Spleen (tissue), 11 donors: ENCODE measurements around the gene CFAP20DC. TPM values are rescaled to one million over a fixed set of nuclear protein-coding genes. Genes with fewer than 3 reads are reported as not detected.

ENCODE experiments used
- DNase-seq: peaks from one replicate; pipeline ENCODE4 v3.0.0-alpha.2; 2020
- H3K27ac ChIP-seq, 8 donors: fragments of 200-600 bp; sonication (generic) in 7 of 8; 1 replicate in 4 of 8; 2 replicates in 4 of 8; pipeline versions ENCODE4 v1.5.0 to v1.8.0; 2016 to 2021; ENCODE audit warnings: inconsistent platforms in 4 of 8, mild to moderate bottlenecking in 4 of 8, moderate library complexity in 1 of 8
- H3K27me3 ChIP-seq, 7 donors: fragments of 200-600 bp; sonication (generic) in 6 of 7; replicated peaks in 1 of 7; 1 replicate in 4 of 7; 2 replicates in 3 of 7; pipeline versions ENCODE4 v1.5.0 to v1.8.0; 2016 to 2021; ENCODE audit warnings: inconsistent platforms in 3 of 7, mild to moderate bottlenecking in 1 of 7
- H3K36me3 ChIP-seq, 6 donors: fragments of 200-600 bp; sonication (generic) in 5 of 6; 1 replicate in 4 of 6; 2 replicates in 2 of 6; pipeline versions ENCODE4 v1.5.0 to v1.8.0; 2016 to 2021; ENCODE audit warnings: inconsistent platforms in 2 of 6
- H3K4me1 ChIP-seq, 6 donors: fragments of 200-600 bp; sonication (generic) in 5 of 6; 1 replicate in 3 of 6; 2 replicates in 3 of 6; pipeline versions ENCODE4 v1.5.0 to v1.8.0; 2016 to 2021; ENCODE audit warnings: inconsistent platforms in 3 of 6
- H3K4me3 ChIP-seq, 8 donors: fragments of 200-600 bp; sonication (generic) in 7 of 8; 1 replicate in 4 of 8; 2 replicates in 4 of 8; pipeline versions ENCODE4 v1.5.0 to v1.8.0; 2016 to 2021; ENCODE audit warnings: inconsistent platforms in 4 of 8, mild to moderate bottlenecking in 4 of 8, moderate library complexity in 2 of 8
- H3K9me3 ChIP-seq, 8 donors: fragments of 200-600 bp; sonication (generic) in 7 of 8; 1 replicate in 4 of 8; 2 replicates in 4 of 8; pipeline versions ENCODE4 v1.5.0 to v1.8.0; 2016 to 2021; ENCODE audit warnings: inconsistent platforms in 4 of 8
- POLR2A ChIP-seq, 3 donors: fragments of 450-650 bp; IDR thresholded peaks; one replicate each; pipeline ENCODE4 v1.5.1; 2017; ENCODE audit warnings: antibody characterized with exemption in 3 of 3, mild to moderate bottlenecking in 1 of 3
- POLR2AphosphoS5 ChIP-seq, 3 donors: sonication (generic); formaldehyde crosslinking; IDR thresholded peaks; one replicate each; pipeline ENCODE4 v1.5.1; 2017; ENCODE audit warnings: antibody characterized with exemption in 3 of 3
- WGBS, 5 donors: extraction: QIAGEN DNeasy Blood & Tissue Kit in 3 of 5; methylation state at CpG; one replicate each; pipeline versions ENCODE4 v1.1.5 to v1.1.7; 2013 to 2018; 5-methylcytosine and 5-hydroxymethylcytosine counted together
- intact Hi-C: fragments of 100-400 bp; cut with DNase I; formaldehyde crosslinking; loops from one replicate; pipeline ENCODE4 v1.15.0; 2023; ENCODE audit warnings: low total_unique reads
- polyA plus RNA-seq, 3 donors: library from polyadenylated mRNA; stranded (reverse); fragments of 200-250 nt; gene quantifications; one replicate each; pipeline ENCODE4 v1.2.1, GENCODE V29; 2013
- total RNA-seq, 7 donors: library from RNA; depleted of rRNA in 3 of 7; stranded (reverse); fragments of >200 nt in 3 of 7; fragmentation: NEBNext Ultra II Directional in 4 of 7; extraction: Animal tissue kit (Norgen Biotek cat#: 25700) in 4 of 7; gene quantifications; one replicate each; pipeline versions ENCODE4 v1.1.0 to v1.2.1, GENCODE V29; 2016 to 2021
- TF ChIP-seq, protein P1 (sequence below), 11 experiments: fragments of 200-600 bp in 7 of 11; fragments of 450-650 bp in 4 of 11; sonication (generic) in 4 of 11; IDR thresholded peaks in 8 of 11; conservative IDR thresholded peaks in 3 of 11; 1 replicate in 7 of 11; 2 replicates in 4 of 11; pipeline versions ENCODE4 v1.4.0 to v1.8.0; 2016 to 2021; ENCODE audit warnings: antibody characterized with exemption in 11 of 11, inconsistent platforms in 4 of 11, mild to moderate bottlenecking in 1 of 11
- donor health status: healthy with polysubstance abuse.
- donor health status: DM: no; HTN: no; CAD: no; lungs with moderate emphysema.
- donor health status: DM: no; HTN: no; CAD: no.
- donor health status: Bipolar disorder and iron deficiency.
- donor health status: healthy.
- donor health status: DM: no; HTN: no; CAD: no.
- donor health status: DM: yes; HTN: yes; CAD: no.

The CFAP20DC gene
- total and polyA plus RNA-seq, 10 donors: 0.20 to 1.2 (median 0.58) TPM

DNA sequence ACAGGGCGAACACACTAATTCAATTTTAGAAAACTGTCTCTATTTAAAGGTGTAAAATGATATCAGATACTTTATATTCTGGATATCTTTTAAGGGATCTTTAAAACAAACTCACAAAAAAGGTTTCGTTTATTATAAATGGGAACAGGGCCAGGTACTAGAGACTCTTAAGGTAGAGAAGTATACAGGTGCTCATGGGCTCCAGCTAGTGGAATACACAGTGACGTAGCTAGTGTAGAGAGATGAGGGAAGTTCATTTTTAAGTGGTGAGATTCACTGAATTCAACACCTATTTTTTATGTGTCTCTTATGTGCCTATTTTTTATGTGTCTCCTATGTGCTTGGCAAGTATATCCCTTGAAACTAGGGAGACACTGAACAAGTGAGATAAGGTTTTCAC, 250.6 kb downstream of the CFAP20DC start:
- DNase-seq: no peak
- 84 to 90% (median 87%) methylated on average over 3 of the region's 3 CpGs for WGBS, 5 donors
- H3K27ac ChIP-seq: no peak overlapping the region

DNA sequence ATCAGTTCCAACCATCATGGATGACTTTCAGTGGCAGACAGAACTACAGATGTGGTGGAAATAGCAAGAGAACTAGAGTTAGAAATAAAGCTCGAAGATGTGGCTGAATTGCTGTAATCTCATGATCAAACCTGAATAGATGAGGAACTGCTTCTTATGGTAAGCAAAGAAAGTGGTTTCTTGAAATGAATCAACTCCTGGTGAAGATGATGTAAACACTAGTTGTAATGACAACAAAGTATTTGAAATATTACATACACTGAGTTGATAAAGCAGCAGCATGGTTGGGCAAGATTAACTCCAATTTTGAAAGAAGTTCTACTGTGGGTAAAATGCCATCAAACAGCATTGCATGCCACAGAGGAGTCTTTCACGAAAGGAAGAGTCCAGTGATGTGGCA, 251.5 kb downstream of the CFAP20DC start:
- Histone ChIP-seq H3K27ac (no peak overlapping the region), H3K36me3 (no peaks in the 10 kb centered on the region), H3K4me3 (no peak overlapping the region), H3K4me1 (peaks cover 0 to 4% (median 0%) of the 10 kb centered on the region in 6 donors), H3K27me3 (no peaks in the 10 kb centered on the region), H3K9me3 (no peaks in the 10 kb centered on the region)
- TF ChIP-seq, protein P1, sequence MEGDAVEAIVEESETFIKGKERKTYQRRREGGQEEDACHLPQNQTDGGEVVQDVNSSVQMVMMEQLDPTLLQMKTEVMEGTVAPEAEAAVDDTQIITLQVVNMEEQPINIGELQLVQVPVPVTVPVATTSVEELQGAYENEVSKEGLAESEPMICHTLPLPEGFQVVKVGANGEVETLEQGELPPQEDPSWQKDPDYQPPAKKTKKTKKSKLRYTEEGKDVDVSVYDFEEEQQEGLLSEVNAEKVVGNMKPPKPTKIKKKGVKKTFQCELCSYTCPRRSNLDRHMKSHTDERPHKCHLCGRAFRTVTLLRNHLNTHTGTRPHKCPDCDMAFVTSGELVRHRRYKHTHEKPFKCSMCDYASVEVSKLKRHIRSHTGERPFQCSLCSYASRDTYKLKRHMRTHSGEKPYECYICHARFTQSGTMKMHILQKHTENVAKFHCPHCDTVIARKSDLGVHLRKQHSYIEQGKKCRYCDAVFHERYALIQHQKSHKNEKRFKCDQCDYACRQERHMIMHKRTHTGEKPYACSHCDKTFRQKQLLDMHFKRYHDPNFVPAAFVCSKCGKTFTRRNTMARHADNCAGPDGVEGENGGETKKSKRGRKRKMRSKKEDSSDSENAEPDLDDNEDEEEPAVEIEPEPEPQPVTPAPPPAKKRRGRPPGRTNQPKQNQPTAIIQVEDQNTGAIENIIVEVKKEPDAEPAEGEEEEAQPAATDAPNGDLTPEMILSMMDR (IDR thresholded peaks at IDR 0.05 in 8 of 11, conservative IDR thresholded peaks at IDR 0.05 in 3 of 11): no peak
- TF ChIP-seq POLR2AphosphoS5 (IDR thresholded peaks at IDR 0.05) (no peak), POLR2A (IDR thresholded peaks at IDR 0.05) (no peak)
- intact Hi-C loops: no loop called here
- WGBS, 5 donors: 38 to 78% (median 55%) methylated on average over 2 of the region's 2 CpGs
- no peak for DNase-seq

More for the DNA sequence above, 250.6 kb downstream of the CFAP20DC start:
- Histone ChIP-seq H3K36me3 (no peaks in the 10 kb centered on the region), H3K4me3 (no peak overlapping the region), H3K9me3 (no peaks in the 10 kb centered on the region), H3K4me1 (peaks cover 0 to 4% (median 0%) of the 10 kb centered on the region in 6 donors), H3K27me3 (no peaks in the 10 kb centered on the region)
- TF ChIP-seq POLR2AphosphoS5 (IDR thresholded peaks at IDR 0.05) (no peak), POLR2A (IDR thresholded peaks at IDR 0.05) (no peak)
- TF ChIP-seq, protein P1 (IDR thresholded peaks at IDR 0.05 in 8 of 11, conservative IDR thresholded peaks at IDR 0.05 in 3 of 11): no peak
- intact Hi-C loops: no loop called here

DNA sequence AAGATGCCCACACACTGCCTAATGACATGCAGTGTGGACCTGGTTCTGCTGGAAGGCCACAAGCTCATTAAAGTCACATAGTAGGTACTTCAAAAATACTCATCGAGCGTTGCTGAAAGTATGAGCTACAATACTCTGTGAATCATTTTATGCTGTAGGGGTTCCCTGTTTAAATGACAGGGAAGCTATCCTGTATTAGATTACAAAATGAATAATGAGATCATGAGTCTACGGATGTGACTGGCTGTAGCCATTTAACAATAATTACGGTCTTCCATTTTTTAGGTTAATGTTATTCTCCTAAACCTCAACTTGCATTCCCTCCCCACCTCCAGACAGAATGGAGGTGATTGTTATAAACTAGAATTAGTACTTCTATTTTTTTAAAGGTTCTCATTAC, 255.1 kb downstream of the CFAP20DC start:
- intact Hi-C loops: no loop called here
- Histone ChIP-seq H3K9me3 (no peaks in the 10 kb centered on the region), H3K36me3 (no peaks in the 10 kb centered on the region), H3K4me3 (no peak overlapping the region), H3K27ac (no peak overlapping the region), H3K4me1 (no peaks in the 10 kb centered on the region), H3K27me3 (no peaks in the 10 kb centered on the region)
- 94 to 100% (median 97%) methylated on average over 4 of the region's 4 CpGs for WGBS, 5 donors
- DNase-seq: no peak
- TF ChIP-seq POLR2AphosphoS5 (IDR thresholded peaks at IDR 0.05) (no peak), POLR2A (IDR thresholded peaks at IDR 0.05) (no peak)
- TF ChIP-seq, protein P1 (IDR thresholded peaks at IDR 0.05 in 8 of 11, conservative IDR thresholded peaks at IDR 0.05 in 3 of 11): no peak

DNA sequence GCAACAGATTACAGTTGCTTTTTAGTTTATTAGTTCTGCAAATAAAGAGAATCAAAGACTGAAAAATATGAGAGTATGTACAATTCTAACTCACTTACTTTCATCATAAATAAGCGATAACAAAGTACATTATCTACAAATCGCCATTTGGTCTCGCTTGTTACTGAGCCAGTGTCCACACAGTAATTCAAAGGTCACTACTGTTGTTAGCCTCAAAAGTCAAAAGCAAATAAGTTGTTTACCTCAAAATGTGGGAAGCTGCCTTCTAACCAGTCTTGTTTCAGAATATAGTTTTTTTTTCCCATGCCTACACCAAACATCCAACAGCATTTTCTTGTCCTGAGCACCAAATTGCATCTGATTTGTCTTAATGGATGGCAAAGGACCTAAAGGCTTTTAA, 255.9 kb downstream of the CFAP20DC start:
- WGBS, 5 donors: 95 to 98% (median 97%) methylated on average over 3 of the region's 3 CpGs
- TF ChIP-seq, protein P1 (IDR thresholded peaks at IDR 0.05 in 8 of 11, conservative IDR thresholded peaks at IDR 0.05 in 3 of 11): no peak
- TF ChIP-seq POLR2A (IDR thresholded peaks at IDR 0.05): no peak
- H3K4me1 ChIP-seq: no peaks in the 10 kb centered on the region
- intact Hi-C loops: no loop called here
- DNase-seq: no peak
- no peaks in the 10 kb centered on the region for H3K36me3 ChIP-seq
- H3K27me3 ChIP-seq: no peaks in the 10 kb centered on the region
- no peaks in the 10 kb centered on the region for H3K9me3 ChIP-seq
- H3K4me3 ChIP-seq: no peak overlapping the region
- H3K27ac ChIP-seq: no peak overlapping the region
